GM21619 (cell line): ENCODE data around the gene FAHD1.

Experiments used
- ATAC-seq: cut with Tn5 transposase; IDR thresholded peaks from one replicate; pipeline ENCODE4 v1.9.1; 2021; ENCODE audit not compliant: unreplicated experiment

Gene FAHD1

DNA sequence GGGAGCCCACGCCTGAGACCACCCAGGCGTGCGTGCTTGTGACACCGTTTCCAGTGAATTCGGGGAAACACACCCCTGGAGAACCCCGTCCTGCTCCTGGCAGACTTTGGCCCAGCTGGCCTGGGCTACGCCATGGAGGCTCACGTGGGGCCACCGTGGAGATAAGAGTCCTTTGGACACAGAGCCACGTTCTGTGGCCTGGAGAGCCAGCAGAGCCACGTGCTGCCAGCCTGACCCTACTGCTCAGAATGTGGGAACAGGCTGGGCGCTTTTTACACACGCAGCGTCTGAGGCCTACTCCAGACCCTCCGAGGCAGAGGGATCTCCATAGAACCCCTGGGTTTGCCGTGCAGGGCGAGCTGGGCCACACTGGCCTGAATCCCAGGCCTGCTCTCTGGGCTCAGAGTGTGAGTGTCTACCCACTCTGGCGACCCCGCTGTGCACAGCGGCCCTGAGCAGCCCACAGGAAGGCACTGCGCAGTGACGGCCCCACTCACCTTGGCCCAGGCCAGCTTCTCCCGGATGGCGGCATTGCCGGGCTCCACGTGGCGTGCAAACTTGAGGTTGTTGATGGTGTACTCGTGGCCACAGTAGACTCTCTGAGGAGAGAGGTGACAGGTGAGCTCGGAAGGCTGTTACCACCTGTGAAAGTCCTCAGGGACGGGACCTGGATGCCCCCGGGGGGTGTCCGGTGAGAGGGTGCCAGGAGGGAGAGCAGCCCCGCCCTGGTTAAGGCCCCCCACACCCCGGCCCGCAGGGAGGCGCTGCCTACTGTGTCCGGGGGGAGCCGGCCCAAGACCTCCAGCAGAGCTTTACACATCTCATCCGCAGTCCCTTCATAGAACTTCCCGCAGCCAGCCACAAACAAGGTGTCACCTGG is 10.4 kb upstream of the FAHD1 start:
- no peak for ATAC-seq

DNA sequence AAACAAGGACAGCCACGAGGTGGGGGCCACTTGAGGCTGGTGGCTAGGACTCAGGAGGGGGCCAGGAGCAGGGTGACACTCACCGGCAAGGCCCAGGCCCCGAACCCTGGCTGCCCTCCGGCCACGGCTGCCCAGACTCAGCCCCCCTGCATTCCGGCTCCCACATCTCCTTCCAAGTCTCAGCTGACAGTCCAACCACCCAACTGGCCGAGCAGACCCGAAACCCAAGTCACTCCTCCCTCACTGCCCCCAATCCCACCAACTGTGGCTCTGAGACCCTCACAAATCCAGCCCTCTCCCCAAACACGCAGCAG is 9.8 kb upstream of the FAHD1 start:
- ATAC-seq, result no peak

GRCh38 chr16:1817716-1818115 is 9.3 kb upstream of the FAHD1 start:
- ATAC-seq, result no peak

DNA sequence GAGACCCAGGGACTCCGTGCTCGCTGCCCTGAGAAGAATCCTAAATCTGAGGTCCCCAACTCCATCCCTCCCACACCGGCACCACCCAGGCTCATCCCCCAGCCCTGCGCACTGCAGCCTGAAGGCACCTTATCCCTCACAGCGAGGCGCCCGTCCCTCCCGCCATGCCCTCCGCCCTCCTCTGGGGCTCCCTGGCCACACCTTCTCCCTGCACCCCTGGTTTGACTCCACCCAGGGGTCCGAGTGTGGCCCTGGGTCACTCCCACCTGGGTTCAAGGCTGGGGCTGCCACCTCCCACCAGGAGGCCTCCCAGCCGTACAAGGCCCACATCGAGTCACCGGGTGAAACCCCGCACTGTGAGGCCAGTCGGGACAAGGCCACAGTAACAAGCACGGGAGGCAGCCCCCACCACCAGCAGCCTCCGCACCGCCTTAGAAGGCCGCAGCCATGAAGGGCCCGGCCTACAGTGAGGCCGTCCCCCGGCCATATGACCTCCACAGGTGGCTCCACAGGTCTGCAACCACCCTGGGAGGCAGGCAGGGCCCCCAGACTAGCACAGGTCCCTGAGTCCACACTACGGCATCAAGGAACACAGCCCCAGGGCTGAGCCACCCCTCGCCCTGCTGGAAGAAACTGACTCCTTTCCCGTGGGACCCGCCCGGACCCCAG is 8.7 kb upstream of the FAHD1 start:
- ATAC-seq, result no peak

DNA sequence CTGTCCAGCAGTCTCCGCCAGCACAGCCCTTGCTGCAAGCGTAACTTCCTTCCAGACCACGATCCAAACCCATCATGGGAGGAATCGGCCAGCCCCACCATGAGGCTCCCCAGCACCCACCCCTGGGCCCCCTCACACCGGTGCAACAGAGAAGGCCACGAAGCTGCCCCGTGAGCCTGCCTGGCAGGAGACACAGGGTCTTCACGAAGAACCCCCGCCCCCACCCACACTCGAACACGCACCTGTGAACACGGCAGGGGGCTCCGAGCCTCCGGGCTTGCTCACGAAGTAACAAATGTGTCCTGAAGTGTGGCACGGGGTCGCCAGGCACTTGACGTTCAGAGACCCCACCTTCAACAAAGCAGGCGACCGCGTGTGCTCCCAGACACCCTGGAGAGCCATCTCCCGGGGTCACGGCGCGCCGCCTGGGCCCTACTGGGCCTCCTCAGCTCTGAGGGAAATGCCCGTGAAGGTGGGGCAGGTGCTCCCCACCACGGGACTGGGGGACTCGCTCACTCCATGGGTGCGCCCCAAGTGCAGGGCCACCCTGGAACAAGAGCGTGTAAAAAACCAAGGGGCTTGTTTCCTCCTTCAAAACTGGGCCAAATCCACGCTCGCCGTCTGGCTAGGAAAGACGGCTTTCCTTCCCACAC is 8.0 kb upstream of the FAHD1 start:
- ATAC-seq, result no peak

DNA sequence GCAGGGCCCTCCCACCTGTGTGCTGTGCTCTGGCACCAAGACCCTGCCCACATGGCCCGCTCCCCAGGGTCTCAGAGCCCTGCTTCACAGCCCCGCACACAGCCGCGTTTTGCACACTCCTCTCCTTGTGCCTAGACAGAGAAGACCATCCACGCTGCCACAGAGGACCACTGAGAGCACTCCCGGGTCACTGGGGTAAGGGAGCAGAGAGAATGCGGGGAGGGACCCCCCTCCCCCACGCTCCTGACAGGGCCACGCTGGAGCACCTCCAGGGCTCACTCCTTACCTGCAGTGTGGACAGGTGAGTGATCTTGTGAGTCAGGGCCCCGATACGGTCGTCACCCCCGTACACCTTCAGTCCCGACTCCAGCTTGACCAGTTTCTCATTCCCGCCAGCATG is 7.4 kb upstream of the FAHD1 start:
- no peak for ATAC-seq

- ATAC-seq, result no peak
Observed at GRCh38 chr16:1820096-1820945, 6.7 kb upstream of the FAHD1 start.

GRCh38 chr16:1820946-1821290 is 6.1 kb upstream of the FAHD1 start:
- ATAC-seq, result no peak

DNA sequence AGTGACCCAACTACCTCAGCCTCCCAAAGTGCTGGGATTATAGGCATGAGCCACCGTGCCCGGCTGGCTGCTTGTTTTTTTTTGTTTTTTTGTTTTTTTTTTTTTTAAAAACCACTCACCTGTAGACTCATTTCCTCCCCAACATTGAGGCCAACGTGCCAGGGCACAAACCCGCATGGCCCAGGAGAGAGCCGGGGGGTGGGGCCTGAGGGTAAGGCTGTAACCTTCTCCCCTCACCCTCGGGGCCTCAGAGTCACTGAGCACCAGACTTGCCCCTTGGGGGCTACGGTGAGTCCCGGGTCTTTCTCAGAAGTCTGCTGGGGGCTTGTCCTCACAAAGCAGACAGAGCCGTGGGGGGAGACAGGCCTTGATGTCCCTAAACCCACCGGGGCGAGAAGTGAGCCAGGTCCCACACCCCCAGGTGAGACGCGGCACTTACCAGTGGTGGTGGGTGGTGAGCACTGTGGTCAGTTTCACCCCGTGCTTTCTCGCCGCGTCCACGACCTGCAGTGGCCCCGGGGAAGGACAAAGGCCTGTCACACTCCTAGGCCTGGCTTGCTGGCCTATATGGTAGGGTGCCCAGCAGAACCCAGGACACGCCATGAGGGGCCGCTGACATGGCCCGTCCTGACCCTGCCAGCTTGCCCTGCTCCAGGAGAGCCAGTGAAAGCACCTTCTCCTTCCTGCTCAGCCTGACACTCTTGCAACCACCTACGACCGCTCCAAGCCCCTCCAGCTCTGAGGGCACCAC is 5.0 kb upstream of the FAHD1 start:
- no peak for ATAC-seq

GRCh38 chr16:1822801-1823200 is 4.2 kb upstream of the FAHD1 start:
- ATAC-seq, result no peak

DNA sequence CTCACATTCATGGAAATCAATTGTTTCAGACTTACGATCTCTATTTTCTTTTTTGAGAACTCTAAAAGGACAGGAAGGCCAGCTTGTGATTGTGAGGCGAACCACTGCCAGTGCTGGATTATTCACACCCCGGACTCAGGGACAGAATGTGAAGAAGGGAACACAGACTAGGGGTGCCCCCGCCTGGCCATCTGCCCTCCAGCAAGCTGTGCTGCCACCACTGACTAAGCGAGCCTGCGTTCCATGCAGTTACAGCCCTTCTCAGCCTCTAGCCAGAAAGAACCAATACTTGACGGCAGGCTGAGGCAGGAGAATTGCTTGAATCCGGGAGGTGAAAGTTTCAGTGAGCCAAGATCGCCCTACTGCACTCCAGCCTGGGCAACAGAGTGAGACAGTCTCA is 3.2 kb upstream of the FAHD1 start:
- no peak for ATAC-seq

GRCh38 chr16:1825381-1825863 is 1.6 kb upstream of the FAHD1 start:
- ATAC-seq, result no peak

DNA sequence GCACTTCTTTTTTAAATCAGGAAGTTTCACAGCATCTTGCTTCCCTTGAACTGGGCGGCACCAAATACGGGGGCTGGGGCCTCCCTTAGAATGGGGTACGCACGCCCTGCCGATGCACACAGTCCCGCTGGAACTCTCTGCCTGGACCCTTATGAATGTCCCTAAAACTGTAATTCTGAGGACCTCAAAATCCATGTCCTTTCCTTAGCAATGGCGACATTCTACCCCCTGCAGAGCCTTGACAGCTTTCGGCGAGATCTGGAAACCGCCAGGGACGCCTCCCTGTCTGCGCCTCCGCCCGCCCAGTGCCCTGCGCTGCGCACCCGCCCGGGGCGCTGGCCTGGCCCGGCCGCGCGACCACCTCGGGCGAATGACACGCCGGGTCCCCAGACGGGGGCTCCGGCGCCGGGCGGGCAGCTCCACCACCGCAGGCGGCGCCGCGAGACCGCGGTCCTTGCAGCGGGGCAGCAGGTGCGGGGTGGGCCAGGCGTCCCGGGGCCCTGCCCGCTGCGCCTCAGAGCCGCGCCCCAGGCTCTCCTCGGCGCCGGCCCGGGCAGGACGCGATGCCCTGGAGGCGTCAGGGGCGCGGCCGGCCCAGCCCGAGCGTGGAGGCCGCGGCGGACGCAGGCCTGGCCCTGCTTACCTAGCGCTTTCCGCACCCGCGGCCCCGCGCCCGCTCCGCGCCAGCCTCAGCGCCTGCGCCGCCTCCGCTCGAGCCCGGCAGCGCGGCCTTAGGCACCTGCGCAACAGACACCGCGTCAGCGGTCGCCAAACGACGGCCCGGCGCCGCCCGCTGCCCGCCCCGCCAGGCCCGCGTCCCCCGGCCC is 929 bp upstream of the FAHD1 start:
- ATAC-seq, result peak; percentile 40

- no peak for ATAC-seq
Observed at GRCh38 chr16:1828645-1829410, 1.8 kb downstream of the FAHD1 start.

GRCh38 chr16:1830213-1830612 is 3.2 kb downstream of the FAHD1 start:
- no peak for ATAC-seq

DNA sequence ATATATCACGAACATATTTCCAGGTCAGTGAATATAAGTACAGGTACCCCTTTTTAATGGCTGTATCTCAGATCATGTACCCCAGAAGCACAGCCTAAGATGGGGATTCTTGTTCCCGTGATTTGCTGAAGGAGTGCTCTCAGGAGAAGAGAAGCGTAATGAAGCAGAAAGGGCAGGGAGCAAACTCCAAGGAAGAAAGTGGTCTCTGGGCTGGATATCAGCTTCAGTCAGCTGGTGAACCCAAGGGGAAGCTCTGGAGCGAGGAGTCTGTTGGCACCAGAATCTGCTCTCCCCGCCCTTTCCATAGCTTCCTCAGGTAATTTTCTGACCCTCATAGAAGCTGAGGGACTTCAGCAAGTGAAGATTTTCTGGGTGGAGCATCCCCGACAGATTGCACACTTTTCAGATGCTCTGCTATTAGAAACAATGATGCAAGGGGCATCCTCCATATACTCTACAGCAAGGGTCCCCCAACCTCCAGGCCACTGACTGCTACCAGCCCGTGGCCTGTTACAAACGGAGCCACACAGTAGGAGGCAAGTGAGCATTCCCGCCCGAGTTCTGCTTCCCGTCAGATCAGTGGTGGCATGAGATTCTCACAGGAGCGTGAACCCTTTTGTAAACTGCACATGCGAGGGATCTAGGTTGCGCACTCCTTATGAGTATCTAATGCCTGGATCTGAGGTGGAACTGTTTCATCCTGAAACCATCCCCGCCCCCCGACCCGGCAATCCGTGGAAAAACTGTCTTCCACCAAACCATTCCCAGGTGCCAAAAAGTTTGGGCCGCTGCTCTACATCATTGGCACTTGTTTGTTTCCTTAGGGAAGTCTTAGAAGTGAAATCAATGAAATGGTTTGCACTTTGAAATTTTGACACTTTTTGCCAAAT is 4.4 kb downstream of the FAHD1 start:
- no peak for ATAC-seq

DNA sequence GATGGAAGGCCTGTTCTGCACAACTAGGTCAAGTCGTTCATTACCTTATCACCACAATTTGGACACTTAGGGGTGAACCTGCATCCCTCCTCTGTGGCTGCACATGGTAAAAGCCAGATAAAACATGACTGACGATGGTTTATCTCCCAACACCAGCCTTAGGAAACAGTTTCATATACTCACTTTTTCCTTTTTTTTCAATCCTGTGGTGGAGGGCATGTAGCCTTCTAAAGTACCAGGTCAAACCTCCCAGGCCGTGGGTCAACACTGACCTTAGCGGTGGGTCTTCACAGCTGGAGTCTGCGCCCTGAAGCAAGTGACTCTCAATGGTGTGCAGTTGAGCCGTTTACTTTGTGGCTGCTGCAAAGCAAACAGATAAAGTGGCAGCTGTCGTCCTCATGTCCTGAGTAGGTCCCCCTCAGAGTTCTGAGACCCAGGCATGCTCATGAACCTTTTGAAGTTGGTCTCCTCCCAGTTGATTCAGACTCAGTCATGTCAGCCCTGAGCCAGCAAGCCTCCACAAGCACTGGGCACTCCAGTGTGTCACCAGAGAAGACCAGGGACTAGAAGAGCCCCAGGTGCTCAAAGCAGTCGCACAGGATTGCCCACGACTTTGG is 5.9 kb downstream of the FAHD1 start:
- ATAC-seq, result no peak
